T47D (cell line): ENCODE data around the gene PHTF2.

Experiments used
- DNase-seq, 2 experiments: peaks; one replicate each; pipeline versions ENCODE4 v3.0.0 to v3.0.0-alpha.2; 2011 to 2012; ENCODE audit warnings: low read depth in 1 of 2, low spot score in 1 of 2
- JUND ChIP-seq: IDR thresholded peaks from 2 replicates; pipeline ENCODE4 v1.6.1; 2012; ENCODE audit warnings: low read depth
- in situ Hi-C: cut with HindIII; loops from 2 replicates; pipeline ENCODE4 v1.10.0; 2016; ENCODE audit warnings: low sequenced_read_pairs, low pct_unique_long_range_greater_than_20kb

Gene PHTF2

GRCh38 chr7:77799078-77799964 is 748 bp downstream of the PHTF2 start:
- in situ Hi-C loops = no loop called here

GRCh38 chr7:77800158-77800557 is 1.6 kb downstream of the PHTF2 start:
- TF ChIP-seq JUND = no peak
- DNase-seq = no peak
- in situ Hi-C loops = no loop called here

More at GRCh38 chr7:77799078-77799964, 748 bp downstream of the PHTF2 start:
- TF ChIP-seq JUND = no peak
- peak; percentile 33 to 63 for DNase-seq

DNA sequence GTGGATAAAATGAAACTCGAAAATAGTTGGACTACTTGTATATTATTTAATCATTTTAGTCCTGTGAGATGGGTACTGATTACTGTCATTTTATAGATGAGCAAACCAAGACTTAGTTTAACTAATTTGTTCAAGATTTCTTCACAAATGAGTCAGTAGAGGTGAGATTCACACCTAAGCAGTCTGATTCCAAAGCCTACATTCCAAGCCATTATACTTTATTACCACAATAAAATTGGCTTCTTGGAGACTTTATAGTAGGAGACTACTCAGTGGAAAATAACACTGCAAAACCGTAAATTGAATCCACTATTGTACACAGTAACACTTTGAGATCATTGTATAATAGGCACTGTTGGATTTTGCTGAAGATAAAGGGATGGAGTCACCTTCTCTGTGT is 2.2 kb downstream of the PHTF2 start:
- no peak for TF ChIP-seq JUND
- no peak for DNase-seq
- in situ Hi-C loops = no loop called here

- in situ Hi-C loops = no loop called here
- TF ChIP-seq JUND = no peak
- no peak for DNase-seq
These were observed 4.2 kb downstream of the PHTF2 start for GRCh38 chr7:77802557-77803405.

DNA sequence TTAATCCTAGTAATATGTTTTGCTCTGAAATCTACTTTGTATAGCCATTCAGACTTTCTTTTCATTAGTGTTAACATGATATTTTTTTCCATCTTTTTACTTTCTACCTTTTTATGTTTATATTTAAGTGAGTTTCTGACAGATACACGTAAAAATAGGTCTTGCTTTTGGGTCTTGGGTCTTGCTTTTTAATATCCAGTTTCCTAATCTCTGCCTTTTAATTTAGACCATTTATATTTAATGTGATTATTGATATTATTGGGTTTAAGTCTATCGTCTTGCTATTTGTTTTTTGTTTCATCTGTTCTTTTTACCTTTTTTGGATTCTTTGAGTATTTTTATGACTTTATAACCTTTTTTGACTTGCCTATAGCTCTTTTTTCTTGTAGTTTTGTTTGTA is 7.9 kb downstream of the PHTF2 start:
- in situ Hi-C loops = no loop called here
- no peak for TF ChIP-seq JUND
- no peak for DNase-seq

GRCh38 chr7:77808517-77808916 is 9.9 kb downstream of the PHTF2 start:
- no peak for DNase-seq
- TF ChIP-seq JUND = no peak
- in situ Hi-C loops = no loop called here

DNA sequence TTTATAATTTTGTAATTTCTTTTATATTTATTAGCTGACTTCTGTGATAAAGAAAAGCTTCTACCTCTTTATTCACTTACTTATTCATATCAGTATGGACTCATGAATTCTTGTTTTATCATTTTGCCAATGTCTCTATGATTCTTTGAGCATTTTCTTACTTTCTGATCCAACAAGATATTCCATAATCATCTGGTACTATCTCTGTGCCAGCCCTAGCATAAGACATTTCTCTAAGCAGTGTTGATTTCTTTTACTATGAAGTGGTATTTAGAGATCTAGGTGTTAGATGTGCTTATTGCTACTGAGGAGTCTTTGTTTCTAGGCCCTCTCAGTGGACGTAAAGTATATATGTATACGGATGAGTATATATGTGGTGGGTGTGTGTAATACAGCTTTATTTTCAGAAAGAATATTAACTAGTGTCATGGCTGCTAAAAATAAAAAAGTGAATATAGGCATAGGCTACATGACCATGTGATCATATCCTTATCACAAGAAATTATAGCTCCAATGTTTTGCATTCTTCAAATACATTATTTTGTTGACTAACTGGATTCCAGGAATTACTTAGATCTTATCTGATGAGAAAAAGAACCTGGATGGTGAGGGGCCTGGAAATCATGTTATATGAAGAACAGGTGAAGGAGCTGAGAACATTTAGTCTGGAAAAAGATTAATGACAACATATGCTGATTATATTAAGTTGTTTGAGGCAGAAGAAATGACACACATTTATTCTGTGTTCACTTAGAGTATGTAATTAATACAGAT is 13.1 kb downstream of the PHTF2 start:
- peak in 1 of 2 experiments; percentile 74 for DNase-seq
- in situ Hi-C loops = no loop called here
- TF ChIP-seq JUND = peak; percentile 46; the same call in 1 of the 2 replicates

DNA sequence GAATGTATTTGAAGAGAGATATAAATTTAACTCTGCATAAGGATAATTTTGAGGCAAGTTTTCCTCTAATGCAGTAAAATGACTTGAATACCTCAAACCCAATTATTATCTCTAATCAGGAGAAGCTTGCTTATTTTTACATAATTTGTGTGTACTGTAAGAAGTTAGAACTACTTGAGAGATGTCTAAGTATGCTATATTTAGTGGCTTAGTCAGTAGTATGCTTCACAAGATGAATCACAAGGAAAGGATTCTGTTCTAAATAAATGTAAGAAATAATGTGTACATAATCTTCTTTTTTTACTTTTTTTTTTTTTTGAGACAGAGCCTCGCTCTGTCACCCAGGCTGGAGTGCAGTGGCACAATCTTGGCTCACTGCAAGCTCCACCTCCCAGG is 13.7 kb downstream of the PHTF2 start:
- no peak for TF ChIP-seq JUND
- in situ Hi-C loops = no loop called here
- DNase-seq = no peak

DNA sequence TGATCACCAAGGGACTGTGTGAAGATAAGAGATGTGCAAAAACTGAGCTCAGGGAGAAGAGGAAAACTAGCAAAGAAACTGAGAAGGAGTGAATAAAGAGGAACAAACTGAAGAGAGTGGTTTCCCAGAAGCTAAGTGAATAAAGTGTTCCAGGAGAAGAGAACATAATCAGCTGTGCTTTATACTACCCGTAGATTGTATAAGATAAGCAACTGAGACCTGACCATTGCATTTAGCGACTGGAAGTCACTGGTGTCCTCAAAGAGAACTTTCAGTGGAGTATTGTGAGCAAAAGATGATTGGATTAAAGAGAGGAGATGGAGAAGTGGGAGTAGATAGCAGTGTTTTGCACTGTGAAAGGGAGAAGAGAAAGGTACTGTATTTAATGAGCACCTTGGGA is 14.6 kb downstream of the PHTF2 start:
- DNase-seq = no peak
- in situ Hi-C loops = no loop called here
- no peak for TF ChIP-seq JUND

- no peak for DNase-seq
- in situ Hi-C loops = no loop called here
- TF ChIP-seq JUND = no peak
These were observed 20.4 kb downstream of the PHTF2 start for GRCh38 chr7:77819021-77819420.

DNA sequence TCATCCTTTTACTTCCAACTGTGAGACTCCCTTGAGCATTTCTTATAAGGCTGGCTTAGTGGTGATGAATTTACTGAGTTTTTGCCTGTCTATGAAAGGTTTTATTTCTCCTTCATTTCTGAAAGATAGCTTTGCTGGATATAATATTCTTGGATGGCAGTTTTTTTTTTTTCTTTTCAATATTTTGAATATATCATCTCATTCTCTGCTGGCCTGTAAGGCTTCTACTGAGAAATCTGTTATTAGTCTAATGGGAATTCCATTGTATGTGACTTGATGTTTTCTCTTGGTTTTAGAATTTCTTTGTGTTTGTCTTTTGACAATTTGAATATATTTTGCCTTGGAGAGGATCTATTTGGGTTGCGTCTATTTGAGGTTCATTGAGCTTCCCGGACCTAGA is 22.4 kb downstream of the PHTF2 start:
- TF ChIP-seq JUND = no peak
- in situ Hi-C loops = no loop called here
- no peak for DNase-seq

DNA sequence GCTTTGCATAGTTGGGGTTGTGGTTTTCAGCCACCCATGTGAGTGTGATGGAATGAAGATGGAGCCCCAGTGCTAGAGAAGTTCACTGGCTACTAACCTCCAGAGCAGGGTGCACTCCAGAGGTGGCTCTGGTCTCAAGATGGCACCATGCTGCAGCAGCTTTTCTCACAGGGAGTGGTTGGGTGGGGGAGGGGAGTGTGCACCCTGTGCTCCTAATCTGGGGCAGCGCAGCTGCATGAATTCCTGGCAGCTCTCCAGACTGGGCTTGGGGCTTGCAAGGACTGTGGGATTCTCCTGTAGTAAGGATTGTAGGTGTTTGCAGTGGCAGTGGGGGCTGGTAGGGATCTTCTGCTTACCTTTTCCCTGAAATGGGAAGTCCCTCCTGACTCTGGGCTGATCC is 23.7 kb downstream of the PHTF2 start:
- no peak for DNase-seq
- no peak for TF ChIP-seq JUND
- in situ Hi-C loops = no loop called here
